ENCODE measurements around the gene CCL13. TPM values are rescaled to one million over a fixed set of nuclear protein-coding genes. Genes with fewer than 3 reads are reported as not detected.

The CCL13 gene
- total RNA-seq, 4 donors from 2014 or later: 1.8 to 15.0 (median 2.3) TPM; not detected in 1

DNA sequence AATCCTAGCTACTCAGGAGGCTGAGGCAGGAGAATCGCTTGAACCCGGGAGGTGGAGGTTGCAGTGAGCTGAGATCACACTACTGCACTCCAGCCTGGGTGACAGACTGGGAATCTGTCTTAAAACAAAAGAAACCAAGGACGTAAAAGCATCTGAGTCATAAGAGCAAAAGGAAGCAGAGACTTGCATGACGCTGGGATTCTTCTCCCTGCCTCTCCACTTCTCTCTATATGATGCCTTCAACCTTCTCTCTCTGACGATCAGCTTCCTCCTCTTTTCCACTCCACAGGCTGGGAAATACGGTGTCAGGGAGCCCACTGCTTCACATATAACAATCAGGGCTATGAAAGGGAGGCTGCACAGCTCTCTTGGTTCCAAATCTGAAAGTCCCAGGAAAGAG lies 49.9 kb downstream of the CCL13 start:
- TF ChIP-seq, protein P1, sequence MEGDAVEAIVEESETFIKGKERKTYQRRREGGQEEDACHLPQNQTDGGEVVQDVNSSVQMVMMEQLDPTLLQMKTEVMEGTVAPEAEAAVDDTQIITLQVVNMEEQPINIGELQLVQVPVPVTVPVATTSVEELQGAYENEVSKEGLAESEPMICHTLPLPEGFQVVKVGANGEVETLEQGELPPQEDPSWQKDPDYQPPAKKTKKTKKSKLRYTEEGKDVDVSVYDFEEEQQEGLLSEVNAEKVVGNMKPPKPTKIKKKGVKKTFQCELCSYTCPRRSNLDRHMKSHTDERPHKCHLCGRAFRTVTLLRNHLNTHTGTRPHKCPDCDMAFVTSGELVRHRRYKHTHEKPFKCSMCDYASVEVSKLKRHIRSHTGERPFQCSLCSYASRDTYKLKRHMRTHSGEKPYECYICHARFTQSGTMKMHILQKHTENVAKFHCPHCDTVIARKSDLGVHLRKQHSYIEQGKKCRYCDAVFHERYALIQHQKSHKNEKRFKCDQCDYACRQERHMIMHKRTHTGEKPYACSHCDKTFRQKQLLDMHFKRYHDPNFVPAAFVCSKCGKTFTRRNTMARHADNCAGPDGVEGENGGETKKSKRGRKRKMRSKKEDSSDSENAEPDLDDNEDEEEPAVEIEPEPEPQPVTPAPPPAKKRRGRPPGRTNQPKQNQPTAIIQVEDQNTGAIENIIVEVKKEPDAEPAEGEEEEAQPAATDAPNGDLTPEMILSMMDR (IDR thresholded peaks at IDR 0.05; ENCODE audit: low read depth): no peak

Other genes with a start within 250 kb of the CCL13 start
- 10 to 100 TPM in 2 of 4 donors, 1 to 10 TPM in 1, not detected in 1; 7.9 to 24.3 (median 24.1) TPM for gene CCL2, start 101.2 kb upstream of the CCL13 start, total RNA-seq
- gene CCL7, start 86.3 kb upstream of the CCL13 start, total RNA-seq: 1 to 10 TPM in 1 of 4 donors, under 1 TPM in 1, not detected in 2; 0.66 to 9.5 TPM
- not detected for gene CCL11, start 70.7 kb upstream of the CCL13 start, total RNA-seq
- under 1 TPM in 3 of 4 donors, not detected in 1; 0.44 to 0.98 (median 0.85) TPM for gene CCL8, start 37.0 kb upstream of the CCL13 start, total RNA-seq
- not detected for gene CCL1, start 6.8 kb downstream of the CCL13 start, total RNA-seq
- gene TMEM132E, start 223.1 kb downstream of the CCL13 start, total RNA-seq: 1 to 10 TPM in 1 of 4 donors, under 1 TPM in 3; 0.17 to 1.5 (median 0.27) TPM

Data from subcutaneous adipose tissue (tissue), 4 donors.